Osteocyte (in vitro differentiated cells): ENCODE results near the gene BTF3. TPM values are rescaled to one million over a fixed set of nuclear protein-coding genes. Genes with fewer than 3 reads are reported as not detected.

Experiments
- DNase-seq: peaks from one replicate; pipeline ENCODE4 v3.0.0; 2021; ENCODE audit warnings: mixed read lengths; ENCODE audit not compliant: unreplicated experiment; ENCODE audit errors: extremely low spot score
- H3K27ac Mint-ChIP-seq: one replicate; pipeline ENCODE4 v1.8.0; 2021; ENCODE audit warnings: mild to moderate bottlenecking, mixed read lengths; ENCODE audit not compliant: unreplicated experiment
- H3K27me3 Mint-ChIP-seq: one replicate; pipeline ENCODE4 v1.8.0; 2021; ENCODE audit warnings: mixed read lengths; ENCODE audit not compliant: unreplicated experiment
- H3K36me3 Mint-ChIP-seq: one replicate; pipeline ENCODE4 v1.8.0; 2021; ENCODE audit warnings: mixed read lengths; ENCODE audit not compliant: unreplicated experiment
- H3K4me1 Mint-ChIP-seq: one replicate; pipeline ENCODE4 v1.8.0; 2021; ENCODE audit warnings: mixed read lengths; ENCODE audit not compliant: unreplicated experiment
- H3K4me3 Mint-ChIP-seq: one replicate; pipeline ENCODE4 v1.8.0; 2021; ENCODE audit warnings: mild to moderate bottlenecking, moderate library complexity, mixed read lengths; ENCODE audit not compliant: unreplicated experiment
- H3K9me3 Mint-ChIP-seq: one replicate; pipeline ENCODE4 v1.8.0; 2021; ENCODE audit warnings: mixed read lengths; ENCODE audit not compliant: unreplicated experiment
- CTCF ChIP-seq: fragments of 200-600 bp; sonication (generic); IDR thresholded peaks from 2 replicates; pipeline ENCODE4 v1.5.0; 2021; ENCODE audit warnings: antibody characterized with exemption, mild to moderate bottlenecking, moderate library complexity
- total RNA-seq: library from RNA; stranded (reverse); gene quantifications from 2 replicates; pipeline ENCODE4 v1.2.1, GENCODE V29; 2021

BTF3 gene
- total RNA-seq, 1 donor from 2014 or later, result 565 TPM

- H3K4me3 Mint-ChIP-seq, result no peak overlapping the region
- peaks cover 33% of the 10 kb centered on the region for H3K27me3 Mint-ChIP-seq
- H3K4me1 Mint-ChIP-seq, result no peaks in the 10 kb centered on the region
- DNase-seq, result no peak
- no peaks in the 10 kb centered on the region for H3K9me3 Mint-ChIP-seq
- H3K36me3 Mint-ChIP-seq, result no peaks in the 10 kb centered on the region
- TF ChIP-seq CTCF, result no peak
- no peak overlapping the region for H3K27ac Mint-ChIP-seq
Observed at GRCh38 chr5:73490088-73490487, 8.2 kb upstream of the BTF3 start.

GRCh38 chr5:73491155-73491554, 7.1 kb upstream of the BTF3 start:
- H3K4me3 Mint-ChIP-seq, result no peak overlapping the region

GRCh38 chr5:73493421-73493820, 4.8 kb upstream of the BTF3 start:
- H3K4me3 Mint-ChIP-seq, result no peak overlapping the region
- no peak for DNase-seq
- TF ChIP-seq CTCF, result no peak
- peaks cover 19% of the 10 kb centered on the region for H3K27me3 Mint-ChIP-seq
- H3K4me1 Mint-ChIP-seq, result peaks cover 14% of the 10 kb centered on the region
- no peaks in the 10 kb centered on the region for H3K9me3 Mint-ChIP-seq
- no peak overlapping the region for H3K27ac Mint-ChIP-seq
- H3K36me3 Mint-ChIP-seq, result no peaks in the 10 kb centered on the region

More at GRCh38 chr5:73491155-73491554, 7.1 kb upstream of the BTF3 start:
- no peaks in the 10 kb centered on the region for H3K36me3 Mint-ChIP-seq
- H3K27me3 Mint-ChIP-seq, result peaks cover 33% of the 10 kb centered on the region
- no peak overlapping the region for H3K27ac Mint-ChIP-seq
- TF ChIP-seq CTCF, result no peak
- H3K9me3 Mint-ChIP-seq, result no peaks in the 10 kb centered on the region
- DNase-seq, result no peak
- H3K4me1 Mint-ChIP-seq, result no peaks in the 10 kb centered on the region

- H3K27ac Mint-ChIP-seq, result no peak overlapping the region
- H3K9me3 Mint-ChIP-seq, result no peaks in the 10 kb centered on the region
- no peak for TF ChIP-seq CTCF
- peaks cover 22% of the 10 kb centered on the region for H3K4me1 Mint-ChIP-seq
- H3K27me3 Mint-ChIP-seq, result peaks cover 18% of the 10 kb centered on the region
- no peak overlapping the region for H3K4me3 Mint-ChIP-seq
- H3K36me3 Mint-ChIP-seq, result peaks cover 4% of the 10 kb centered on the region
- DNase-seq, result no peak
Observed at GRCh38 chr5:73494721-73495120, 3.5 kb upstream of the BTF3 start.

GRCh38 chr5:73495772-73496335, 2.4 kb upstream of the BTF3 start:
- Mint-ChIP-seq H3K4me3 (no peak overlapping the region), H3K4me1 (peaks cover 31% of the 10 kb centered on the region), H3K9me3 (no peaks in the 10 kb centered on the region), H3K27ac (no peak overlapping the region), H3K36me3 (peaks cover 10% of the 10 kb centered on the region), H3K27me3 (peaks cover 18% of the 10 kb centered on the region)
- TF ChIP-seq CTCF, result no peak
- DNase-seq, result no peak
